Measurements from ENCODE around the gene OR7A10.

OR7A10 gene

GRCh38 chr19:14848822-14849221 lies at the start of gene OR7A10:
TSS of gene OR7A10 (minus strand) at chr19:14848922. CDS start at chr19:14841877, 7,045 bp downstream.
- DNase-seq (ENCODE audit: low read depth in 2 of 2): no peak

- DNase-seq (ENCODE audit: low read depth in 2 of 2): no peak
Observed at GRCh38 chr19:14890643-14891379, 42.1 kb upstream of the OR7A10 start.

DNA sequence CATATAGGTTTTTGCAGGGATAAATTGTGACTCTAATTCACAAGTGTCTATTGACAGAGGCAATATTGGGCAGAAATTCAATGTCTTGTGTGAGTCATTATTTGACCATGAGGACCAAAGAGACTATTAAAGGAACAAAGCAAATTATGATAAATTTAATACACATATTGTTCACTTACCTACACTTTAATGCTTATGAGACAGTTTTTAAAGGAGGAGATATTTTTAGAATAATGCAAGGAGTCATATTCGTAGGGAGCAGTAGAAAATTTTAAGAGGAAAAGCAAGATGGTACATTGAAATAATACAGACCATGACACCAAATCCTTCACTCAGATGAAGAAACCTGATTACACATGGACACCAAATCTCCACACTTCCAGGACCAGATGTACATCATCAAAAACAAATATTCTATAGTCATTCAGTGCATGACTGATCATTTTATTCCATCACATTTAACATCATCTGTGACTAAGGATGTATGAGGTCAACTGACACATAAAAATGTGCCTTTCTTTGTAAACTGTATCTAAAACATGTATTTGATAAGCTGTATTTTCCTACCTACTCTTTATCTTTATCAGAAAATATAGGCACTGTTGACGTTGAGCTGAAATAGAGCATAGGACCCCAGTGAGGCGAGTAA lies 41.4 kb upstream of the OR7A10 start:
- DNase-seq (ENCODE audit: low read depth in 2 of 2): no peak

DNA sequence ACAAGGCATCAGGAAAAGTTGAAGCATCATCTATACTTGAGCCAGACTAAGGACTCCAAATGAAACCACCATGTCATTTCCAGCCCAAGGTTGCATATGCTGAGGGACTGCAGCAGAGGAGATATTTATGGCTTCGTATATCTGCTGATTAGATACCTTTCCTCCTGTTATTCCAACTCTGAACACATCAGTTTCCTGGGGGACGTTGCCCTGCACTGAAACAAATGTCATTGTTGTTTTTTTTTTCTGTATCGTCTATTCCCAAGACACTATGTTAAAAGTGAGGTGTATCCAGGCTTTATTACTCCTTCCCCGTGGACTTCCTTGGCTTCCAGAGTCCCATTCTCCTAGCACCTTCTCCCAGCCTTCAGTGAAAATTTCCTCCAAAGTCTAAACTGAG lies 37.3 kb upstream of the OR7A10 start, which contains the start of gene OR7A17:
Gene OR7A17, minus strand, starts transcription at position 101 of the 400 bp plus-strand sequence. CDS start 4,777 bp downstream, outside the sequence.
- DNase-seq (ENCODE audit: low read depth in 2 of 2): no peak

GRCh38 chr19:14871619-14872230 lies 23.0 kb upstream of the OR7A10 start:
- DNase-seq (ENCODE audit: low read depth in 2 of 2): no peak

GRCh38 chr19:14868497-14868896 lies 19.8 kb upstream of the OR7A10 start:
- no peak for DNase-seq (ENCODE audit: low read depth in 2 of 2)

DNA sequence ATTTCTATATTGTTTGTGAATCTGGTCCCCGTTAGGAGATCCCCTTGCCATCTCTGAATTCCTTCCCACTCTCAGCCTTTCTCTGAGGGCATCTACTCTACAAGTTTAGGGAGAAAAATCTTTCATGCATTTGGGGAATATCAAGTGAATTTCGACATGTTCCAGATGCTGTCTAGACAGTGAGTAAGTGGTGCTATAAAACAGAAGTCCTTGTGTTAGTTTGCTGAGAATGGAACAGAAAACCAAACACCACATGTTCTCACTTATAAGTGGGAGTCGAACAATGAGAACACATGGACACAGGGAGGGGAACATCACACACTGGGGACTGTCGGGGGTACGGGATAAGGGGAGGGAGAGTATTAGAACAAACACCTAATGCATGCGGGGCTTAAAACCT lies 5.1 kb downstream of the OR7A10 start:
- no peak for DNase-seq (ENCODE audit: low read depth in 2 of 2)

DNA sequence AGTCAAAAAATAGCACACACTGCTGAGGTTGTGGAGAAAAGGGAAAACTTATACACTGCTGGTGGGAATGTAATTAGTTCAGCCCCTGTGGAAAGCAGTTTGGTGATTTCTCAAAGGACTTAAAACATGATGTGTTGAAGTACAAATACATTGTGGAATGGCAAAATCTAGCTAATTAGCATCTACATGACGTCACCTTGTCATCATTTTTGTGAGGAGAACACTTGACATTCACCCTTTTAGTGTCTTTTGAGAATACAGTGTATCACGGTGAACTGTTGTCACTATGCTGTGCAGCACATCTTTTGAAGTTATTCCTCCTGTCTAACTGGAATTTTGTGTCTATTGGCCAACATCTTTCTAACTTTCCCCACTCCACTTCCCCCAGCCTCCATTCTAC lies 5.6 kb downstream of the OR7A10 start:
- DNase-seq (ENCODE audit: low read depth in 2 of 2): no peak

- no peak for DNase-seq (ENCODE audit: low read depth in 2 of 2)
Observed at GRCh38 chr19:14840206-14840605, 8.5 kb downstream of the OR7A10 start.

GRCh38 chr19:14837391-14837790 lies 11.3 kb downstream of the OR7A10 start:
- DNase-seq (ENCODE audit: low read depth in 2 of 2): no peak

DNA sequence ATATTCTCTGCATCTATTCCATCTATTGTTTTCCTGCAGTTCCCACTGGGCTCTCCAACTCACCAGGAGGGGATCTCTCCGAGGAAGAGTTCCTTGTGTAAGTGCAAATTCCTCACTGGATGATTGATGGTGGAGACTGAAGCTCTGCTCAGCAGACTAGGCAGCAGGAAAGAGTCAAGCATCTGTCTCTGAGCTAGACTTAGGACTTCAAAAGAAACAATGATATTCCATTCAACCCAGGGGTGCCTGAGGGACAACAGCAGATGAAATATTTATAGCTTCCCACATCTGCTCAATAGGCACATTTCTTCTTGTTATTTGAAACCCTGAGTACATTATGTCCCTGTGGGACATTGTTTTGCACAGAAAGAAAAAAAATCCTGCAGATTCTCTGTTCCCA lies 13.7 kb downstream of the OR7A10 start, which contains the start of the genes OR7A5 and OR7C1:
Gene OR7A5, minus strand, starts transcription at position 175 of the 400 bp plus-strand sequence. CDS start 6,944 bp downstream, outside the sequence.
Gene OR7C1, minus strand, starts transcription at position 175 of the 400 bp plus-strand sequence. CDS start 35,049 bp downstream, outside the sequence.
- no peak for DNase-seq (ENCODE audit: low read depth in 2 of 2)

DNA sequence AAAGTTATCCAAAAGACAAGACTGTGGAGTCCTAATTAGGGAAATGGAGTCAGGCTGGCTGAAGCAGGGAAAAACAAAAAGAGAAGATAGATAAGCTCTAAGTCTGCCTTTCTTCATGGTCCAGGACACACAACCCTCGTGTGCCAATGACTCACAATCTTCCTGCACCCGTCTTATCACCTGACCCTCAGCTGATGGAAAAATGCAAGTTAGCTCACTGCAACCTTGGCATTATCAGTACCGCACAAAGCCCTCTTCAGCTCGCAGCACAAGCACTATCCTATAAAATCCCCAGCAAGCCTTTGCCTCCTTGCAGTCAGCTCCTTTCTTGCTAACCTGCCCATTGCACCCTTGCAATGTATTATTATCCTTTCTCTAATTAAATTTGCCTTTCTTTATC lies 18.0 kb downstream of the OR7A10 start:
- no peak for DNase-seq (ENCODE audit: low read depth in 2 of 2)

DNA sequence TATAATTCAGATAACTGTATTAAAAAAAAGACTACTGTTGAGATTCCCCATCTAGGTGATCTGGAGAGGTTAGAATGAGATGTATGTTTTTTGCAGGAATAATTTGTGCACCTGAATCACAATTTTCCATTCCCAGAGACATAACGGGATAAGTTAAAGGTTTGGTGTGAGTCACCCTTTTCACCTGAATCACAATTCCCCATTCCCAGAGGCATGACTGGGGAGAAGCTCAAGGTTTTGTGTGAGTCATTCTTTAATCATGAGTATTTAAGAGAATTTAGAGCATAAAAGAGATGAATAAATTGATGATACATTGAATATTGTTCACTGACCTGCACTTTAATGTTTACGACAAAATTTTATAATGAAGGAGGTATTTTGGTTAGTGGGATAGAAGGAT lies 22.7 kb downstream of the OR7A10 start:
- DNase-seq (ENCODE audit: low read depth in 2 of 2): no peak

- DNase-seq (ENCODE audit: low read depth in 2 of 2): no peak
Observed at GRCh38 chr19:14821937-14822336, 26.8 kb downstream of the OR7A10 start.

DNA sequence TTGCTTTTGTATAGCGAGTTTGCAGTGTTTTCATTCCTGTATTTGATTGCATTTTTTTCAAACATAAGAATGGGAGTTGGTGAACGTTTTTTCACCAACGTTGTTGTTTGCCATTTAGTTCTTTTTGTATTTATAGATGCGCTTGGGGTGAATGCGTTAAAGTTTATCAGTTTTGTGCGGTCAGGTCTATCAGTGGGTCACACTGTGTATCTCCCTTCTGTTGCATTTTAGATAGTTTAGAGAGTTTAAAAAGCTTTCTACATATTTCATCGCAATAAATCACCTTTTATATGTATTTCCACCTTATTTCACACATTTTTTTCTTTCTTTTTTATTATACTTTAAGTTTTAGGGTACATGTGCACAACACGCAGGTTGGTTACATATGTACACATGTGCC lies 30.1 kb downstream of the OR7A10 start:
- DNase-seq (ENCODE audit: low read depth in 2 of 2): no peak

- DNase-seq (ENCODE audit: low read depth in 2 of 2): no peak
Observed at GRCh38 chr19:14817052-14817451, 31.7 kb downstream of the OR7A10 start.

GRCh38 chr19:14814982-14815652 lies 33.6 kb downstream of the OR7A10 start:
- no peak for DNase-seq (ENCODE audit: low read depth in 2 of 2)

DNA sequence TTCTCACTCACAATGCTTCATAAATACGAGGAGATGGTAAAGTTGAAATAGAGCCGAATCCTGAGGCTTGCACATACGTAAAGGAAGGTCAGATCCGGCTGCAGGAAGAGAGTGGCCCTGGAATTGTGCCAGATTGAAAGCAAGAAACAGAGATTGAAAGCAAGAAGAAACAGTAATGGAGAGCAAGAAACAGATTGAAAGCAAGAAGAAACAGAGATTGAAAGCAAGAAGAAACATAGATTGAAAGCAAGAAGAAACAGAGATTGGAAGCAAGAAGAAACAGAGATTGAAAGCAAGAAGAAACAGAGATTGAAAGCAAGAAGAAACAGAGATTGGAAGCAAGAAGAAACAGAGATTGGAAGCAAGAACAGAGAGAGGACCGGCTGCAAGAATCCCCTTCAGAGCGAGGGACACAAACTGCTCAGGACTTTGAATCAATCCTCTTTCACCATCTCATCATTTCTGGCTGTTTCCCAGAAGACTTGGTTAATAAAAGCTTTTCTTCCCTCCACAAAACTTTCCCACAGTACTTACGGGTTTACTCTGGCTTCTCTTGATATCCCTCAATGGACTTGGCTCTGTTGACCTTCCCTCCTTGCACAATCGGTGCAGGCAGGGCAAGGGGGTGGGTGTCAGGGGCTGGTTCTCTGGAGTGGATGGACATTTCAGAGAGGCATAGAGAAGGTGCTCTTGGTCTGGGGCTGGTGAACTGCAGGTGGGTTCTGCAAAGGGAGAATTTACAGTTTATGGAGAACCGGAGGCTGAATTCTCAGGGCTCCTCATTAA lies 39.3 kb downstream of the OR7A10 start:
- no peak for DNase-seq (ENCODE audit: low read depth in 2 of 2)

DNA sequence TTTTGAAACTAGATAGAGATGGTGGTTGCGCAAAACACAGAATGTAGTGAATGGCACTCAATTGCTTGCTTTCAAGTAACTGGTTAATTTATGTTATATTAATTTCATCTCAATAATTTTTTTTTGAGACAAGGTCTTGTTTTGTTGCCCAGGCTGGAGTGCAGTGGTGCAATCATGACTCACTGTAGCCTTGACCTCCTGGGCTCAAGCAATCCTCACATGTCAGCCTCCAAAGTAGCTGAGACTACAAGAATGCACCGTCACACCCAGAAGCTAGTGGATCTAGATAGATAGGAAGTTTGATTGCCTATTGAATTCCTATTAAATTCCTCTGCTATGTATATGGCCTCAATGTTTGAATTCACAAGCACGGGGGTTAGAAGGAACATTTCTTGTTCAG lies 44.0 kb downstream of the OR7A10 start:
- DNase-seq (ENCODE audit: low read depth in 2 of 2): no peak

GRCh38 chr19:14798760-14799159 lies 50.0 kb downstream of the OR7A10 start:
- DNase-seq (ENCODE audit: low read depth in 2 of 2): no peak

DNA sequence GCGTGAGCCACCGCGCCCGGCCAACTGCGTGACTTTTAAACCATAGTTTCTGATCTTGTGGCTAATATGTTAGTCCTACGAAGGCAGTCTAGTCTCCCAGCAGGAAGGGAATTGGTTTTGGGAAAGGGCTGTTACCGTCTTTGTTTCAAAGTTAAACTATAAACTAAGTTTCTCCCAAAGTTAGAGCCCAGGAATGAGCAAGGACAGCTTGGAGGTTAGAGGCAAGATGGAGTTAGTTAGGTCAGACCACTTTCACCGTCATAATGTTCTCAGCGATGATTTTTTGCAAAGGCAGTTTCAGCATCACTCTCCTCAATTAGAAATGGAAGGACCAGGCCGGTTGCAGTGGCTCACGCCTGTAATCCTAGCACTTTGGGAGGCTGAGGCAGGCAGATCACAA lies 52.7 kb downstream of the OR7A10 start:
- DNase-seq (ENCODE audit: low read depth in 2 of 2): no peak

Measured in stimulated activated CD8-positive, alpha-beta memory T cell treated with anti-CD3 and anti-CD28 coated beads, Interleukin-15, amount 100 ng/mL, for 4 hours (primary cell).